Stimulated activated CD4-positive, alpha-beta T cell treated with anti-CD3 and anti-CD28 coated beads, Interleukin-1b, Interleukin-23, amount 100 ng/mL, for 1 hour (primary cell): Measurements from ENCODE around the gene MANSC4.

Experiments
- DNase-seq, 2 donors: peaks; one replicate each; pipeline ENCODE4 v3.0.0-alpha.2; 2020; ENCODE audit warnings: low read depth in 2 of 2

Gene MANSC4

DNA sequence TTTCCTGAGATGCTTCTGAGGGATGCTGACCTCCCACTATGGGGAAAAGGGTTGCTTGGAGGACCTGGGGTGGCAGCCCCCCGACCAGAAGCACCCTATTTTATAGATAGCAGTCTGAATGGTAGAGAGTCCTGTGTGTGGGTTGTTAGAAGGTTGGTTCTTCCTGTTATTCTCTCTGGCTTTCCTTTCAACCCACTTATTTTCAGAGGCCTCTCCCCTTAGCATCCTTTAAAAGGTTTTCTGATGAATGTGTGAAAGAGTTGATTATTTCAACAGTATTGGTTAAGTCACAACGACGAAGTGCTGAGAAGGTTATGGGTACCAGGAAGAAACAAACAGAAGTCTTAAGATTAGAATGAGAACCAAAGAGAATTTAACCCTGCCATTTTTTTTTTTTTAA is 20.8 kb upstream of the MANSC4 start:
- no peak for DNase-seq

DNA sequence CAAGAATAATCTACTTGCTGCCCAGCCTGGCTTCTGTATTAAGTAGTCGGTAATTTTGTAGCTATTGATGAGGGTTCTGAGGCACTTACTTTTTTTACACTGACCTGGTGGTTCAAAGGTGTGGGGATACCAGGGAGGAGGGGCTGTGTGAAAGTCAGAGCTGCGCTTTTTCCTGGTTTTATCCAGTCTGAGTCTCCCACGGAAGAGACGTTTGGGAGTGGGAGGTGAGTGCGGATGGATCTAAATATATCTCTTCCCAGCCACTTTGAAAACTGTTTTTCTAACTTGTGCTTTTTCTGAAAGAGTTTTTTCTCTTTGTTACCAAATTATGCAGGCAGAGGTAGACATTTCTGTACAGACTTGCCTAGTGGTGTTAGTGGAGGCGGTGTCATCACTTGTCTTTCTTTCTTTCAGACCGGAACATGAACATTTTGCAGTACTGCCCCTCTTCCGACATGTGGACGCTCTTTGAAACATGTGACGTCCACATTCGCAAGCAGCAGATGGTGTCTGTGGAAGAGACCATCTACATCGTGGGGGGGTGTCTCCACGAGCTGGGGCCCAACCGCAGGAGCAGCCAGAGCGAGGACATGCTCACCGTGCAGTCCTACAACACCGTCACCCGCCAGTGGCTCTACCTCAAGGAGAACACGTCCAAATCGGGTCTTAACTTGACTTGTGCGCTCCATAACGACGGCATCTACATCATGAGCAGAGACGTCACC is 17.4 kb upstream of the MANSC4 start:
- no peak for DNase-seq

DNA sequence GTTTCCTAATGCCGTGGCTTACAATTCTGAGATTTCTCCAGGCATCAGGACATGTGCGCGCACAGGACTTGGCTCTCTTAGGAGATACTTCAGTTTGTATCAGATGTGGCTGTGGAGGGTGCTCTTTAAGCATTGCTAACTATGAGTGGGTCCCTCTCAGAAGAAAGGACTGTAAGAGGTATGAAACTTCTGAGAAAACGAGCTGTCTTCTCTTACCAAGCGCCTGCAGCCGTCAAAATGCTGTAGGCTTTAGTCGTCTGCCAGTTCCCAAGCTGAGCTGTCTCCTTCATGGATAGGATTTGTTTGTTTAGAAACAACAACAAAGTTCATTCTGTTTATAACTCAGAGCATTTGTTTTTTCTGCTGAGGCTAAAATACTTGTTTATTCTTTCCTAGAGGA is 16.1 kb upstream of the MANSC4 start:
- DNase-seq, result no peak

DNA sequence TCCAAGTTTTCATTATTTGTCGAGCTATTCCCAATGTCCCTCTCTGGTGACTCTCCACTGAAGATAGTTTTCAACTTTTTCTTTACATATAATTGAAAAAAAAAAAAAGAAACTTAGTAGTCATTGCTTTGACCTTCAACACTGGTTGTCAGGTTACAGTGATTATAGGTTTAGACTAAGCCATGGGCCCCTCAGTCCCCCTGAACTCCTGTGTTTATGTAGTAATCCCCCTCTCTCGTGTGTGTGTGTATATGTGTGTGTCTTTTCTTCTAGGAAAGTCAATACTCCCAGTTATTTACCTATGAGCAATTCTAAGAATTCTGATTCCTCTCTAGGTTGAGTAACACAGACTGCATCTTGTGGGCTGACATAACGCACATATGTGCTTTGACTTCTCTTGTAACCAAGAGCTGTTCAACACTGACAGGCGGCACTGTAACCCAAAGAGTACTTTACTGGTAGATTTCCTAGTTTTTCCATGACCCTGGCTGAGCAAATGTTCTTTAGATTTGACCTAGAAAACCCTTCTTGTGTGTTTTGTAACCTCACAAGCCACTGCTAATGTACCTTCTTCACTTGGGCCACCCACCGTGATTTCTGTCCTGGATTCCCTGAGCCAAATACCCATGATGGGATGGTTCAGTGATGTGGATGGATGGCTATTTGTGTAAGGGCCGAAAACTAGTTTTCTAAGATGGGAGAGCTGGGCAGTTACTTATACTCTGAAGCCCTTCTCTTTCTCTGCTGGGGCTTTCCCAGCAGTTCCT is 15.0 kb upstream of the MANSC4 start:
- DNase-seq, result no peak

DNA sequence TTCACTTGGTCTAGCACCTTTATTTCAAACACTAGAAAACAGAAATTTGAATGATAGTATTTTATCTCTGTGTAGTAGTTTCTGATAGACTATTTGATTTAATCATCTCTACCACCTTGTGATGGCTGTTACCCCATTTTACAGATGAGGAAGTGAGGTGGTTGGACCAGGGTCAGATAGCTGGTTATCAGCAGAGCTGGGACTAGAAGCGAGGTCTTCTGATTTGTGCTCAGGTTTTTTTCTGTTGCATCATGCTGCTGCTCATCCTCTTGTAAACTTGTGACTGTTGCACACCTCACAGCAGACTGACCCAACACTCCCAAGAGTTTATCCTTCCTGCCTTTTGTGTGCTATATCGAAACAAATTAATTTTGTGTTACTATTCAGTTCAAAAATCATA is 10.1 kb upstream of the MANSC4 start:
- no peak for DNase-seq

DNA sequence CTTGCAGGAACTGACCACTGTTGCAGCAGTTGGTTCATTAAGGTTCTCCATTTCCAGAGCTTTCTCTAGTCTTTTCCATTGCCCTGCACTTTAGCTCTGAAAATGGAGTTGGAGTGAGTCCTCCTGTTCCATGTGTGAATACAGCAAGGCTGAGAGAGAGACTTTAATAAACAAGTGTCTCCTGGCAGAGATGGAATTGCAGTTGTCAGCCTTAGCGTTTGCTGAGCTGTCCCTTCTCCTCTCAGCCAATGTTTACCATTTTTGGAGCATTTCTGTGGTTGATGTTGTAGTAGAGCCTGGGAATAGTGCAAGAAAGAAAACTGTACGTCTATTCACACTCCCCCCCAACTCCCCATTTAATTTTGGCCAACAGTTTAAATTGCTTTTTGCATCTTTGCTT is 7.5 kb upstream of the MANSC4 start:
- no peak for DNase-seq

DNA sequence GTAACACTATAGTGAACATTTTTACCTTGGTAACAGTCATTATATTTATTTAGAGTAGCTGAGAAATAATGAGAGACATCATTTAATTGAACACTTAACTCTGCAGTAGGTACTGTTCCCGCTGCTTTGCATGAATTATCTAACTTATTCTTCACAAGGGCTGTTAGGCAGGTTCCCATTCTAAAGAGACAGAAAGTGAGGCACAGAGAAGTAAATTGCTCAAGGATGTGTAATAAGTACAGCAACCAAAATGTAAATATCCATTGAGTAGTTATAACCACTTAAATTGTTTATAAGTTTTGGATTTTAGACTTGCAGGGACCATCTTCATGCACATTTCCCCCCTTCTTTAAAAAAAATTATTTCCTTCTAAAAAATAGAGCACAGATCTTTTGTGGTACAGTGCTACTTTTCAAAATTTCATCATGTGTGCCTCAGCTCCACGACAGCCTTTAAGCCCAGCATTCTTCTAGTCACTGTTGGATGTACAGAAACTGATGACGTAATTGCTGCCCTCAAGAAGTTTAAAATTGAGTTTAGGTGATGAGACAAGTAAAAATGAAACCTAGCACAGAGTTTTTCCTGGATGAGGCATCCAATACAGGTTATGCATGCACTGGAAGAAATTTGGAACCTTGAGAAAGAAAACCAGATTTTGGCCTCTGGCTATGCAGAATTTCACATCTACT is 6.0 kb upstream of the MANSC4 start:
- DNase-seq, result no peak

DNA sequence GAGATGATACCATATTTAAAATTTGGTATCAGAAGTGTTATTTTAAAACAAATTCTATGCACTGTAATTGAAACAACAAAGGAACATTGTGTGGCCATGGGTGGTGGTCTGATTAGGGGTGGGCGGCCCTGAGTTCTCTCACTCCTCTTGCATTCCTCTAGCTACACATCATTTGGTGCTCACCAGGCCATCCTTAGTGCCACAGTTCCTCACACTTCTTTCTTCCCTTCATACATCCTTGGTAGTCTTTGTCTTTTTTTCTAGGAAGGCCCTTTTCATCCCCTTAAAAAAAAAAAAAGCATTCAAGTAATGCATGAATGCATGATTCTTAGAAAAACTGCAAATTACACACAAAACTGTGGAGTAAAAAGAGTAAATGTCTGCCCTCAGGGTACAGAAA is 2.4 kb upstream of the MANSC4 start:
- no peak for DNase-seq

DNA sequence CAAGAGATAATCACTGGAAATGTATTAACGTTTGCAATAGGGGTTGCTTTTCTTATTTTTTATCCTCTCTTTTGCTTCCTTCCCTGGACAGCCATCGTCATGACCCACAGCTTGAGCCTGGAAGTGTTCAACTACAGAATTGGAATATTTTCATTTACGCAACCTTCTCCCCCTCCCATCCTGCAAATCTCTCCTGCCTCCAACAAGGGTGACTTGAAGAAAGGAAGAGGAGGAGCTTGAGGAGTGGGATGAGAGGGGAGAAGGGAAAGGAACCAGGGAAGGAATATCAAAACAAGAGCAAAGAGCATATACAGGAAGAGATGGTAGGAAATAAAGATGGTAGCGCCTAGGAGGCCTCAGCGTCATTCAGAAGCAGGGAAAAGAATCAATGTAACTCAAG is 1.6 kb upstream of the MANSC4 start:
- DNase-seq, result no peak

DNA sequence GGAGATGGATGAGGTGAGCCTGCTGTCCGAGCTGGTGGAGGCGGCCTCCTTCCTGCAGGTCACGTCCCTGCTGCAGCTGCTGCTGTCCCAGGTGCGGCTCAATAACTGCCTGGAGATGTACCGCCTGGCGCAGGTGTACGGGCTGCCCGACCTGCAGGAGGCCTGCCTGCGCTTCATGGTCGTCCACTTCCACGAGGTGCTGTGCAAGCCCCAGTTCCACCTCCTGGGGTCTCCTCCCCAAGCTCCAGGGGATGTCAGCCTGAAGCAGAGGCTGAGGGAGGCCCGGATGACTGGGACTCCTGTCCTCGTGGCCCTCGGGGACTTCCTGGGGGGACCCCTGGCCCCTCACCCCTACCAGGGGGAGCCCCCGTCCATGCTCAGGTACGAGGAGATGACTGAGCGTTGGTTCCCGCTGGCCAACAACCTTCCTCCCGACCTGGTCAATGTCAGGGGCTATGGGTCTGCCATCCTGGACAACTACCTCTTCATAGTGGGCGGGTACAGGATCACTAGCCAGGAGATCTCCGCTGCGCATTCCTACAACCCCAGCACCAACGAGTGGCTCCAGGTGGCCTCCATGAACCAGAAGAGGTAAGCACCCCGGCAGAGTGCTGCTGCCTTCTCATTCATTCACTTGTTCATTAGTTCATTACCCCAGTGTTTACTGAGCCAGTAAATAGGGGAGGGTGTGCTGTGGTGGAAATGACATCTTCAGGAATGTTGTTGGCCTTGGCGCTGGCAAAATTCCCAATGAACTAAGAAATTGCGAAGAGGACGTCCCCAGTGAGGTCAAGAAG is 774 bp upstream of the MANSC4 start:
- DNase-seq, result peak in 1 of 2 donors; percentile 2

DNA sequence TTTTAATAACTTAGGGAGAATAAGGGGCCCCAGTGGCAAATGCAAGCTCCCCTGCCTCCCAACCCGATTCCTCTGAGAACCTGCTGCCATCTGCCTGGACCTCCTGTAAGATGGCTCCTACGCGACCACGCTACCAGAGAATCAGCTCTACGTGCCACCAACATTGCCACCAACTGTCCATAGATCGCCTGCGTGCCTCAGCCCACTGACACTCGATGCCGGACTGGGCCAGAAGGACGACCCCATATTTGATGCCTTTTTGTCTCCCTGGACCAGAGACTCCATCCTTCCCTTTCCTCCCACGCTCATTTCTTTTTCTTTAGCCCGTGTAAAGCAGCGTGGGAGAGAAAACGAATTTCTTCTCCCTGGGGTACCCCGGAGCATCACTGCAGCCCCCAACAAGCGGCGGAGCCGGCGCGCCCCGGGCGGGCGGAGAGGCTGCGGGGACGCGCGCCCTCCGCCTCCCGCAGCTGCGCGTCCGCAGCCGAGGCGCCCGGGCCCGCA is 568 bp downstream of the MANSC4 start:
- peak in 1 of 2 donors; percentile 1 for DNase-seq

DNA sequence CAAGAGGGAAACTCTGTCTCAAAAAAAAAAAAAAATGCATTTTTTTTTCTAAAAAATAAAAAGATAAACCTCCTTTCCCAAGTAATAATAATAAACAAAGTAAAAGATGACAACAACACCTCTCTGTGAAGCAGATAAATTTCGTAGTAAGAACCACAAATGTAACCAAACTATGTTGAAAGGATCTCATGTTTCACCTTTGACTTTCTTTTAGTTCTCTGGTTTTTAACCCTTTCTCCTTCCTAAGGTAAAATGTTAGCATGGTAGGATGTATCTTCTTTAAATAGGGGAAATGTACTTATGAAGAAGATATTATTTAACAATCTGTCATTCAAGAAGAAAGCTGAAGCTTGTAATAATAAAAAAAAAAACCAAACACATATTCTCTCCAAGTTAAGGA is 1.8 kb downstream of the MANSC4 start:
- no peak for DNase-seq

DNA sequence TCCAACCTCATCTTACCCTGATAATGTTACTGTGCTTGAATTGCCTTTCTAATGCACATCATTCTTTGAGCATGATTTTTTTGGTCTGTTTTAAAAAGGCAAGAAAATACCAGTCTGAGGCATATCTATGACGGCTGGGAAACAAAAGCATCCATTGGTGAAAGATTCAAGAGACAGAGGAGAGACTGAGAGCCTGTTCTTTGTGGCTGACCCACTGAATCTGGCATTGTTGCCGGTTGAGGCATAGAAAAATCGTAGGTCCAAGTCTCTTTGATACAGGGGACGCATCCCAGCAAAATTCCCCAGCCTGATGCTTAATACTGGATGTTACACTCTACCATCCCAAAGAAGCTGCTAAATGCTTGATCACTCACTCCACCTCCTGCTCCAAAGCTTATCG is 2.9 kb downstream of the MANSC4 start:
- DNase-seq, result no peak

DNA sequence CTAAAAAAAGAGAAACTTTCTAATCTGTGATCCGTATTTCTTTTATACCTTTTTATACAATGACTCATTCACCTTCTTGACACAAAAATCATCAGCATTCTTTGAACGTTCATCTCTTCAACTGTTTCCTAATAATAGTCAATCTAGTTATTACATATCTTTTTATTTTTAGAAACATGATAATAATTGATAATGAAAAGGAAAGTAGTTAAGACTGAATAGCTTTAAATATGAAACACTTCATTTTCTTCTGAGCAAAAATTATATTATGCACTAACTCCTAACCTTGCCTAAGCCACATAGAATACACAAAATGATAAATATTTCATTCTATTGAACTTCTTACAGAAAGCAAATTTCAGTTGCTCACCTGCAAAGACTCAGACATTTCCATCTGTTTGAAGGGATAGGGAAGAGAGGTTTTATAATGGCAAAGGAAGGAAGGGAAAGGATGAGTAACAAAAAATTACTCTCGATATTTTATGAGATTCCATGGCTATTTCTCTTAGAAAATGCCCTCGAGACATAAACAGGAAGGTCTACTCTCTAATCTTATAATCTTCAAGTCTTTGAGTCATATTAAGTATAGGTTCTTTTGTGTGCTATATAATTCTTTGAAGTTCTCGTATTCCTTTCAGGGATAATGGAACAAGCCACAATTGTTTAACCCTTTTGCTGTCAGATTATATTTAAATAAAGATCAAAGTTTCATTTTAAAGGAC is 7.5 kb downstream of the MANSC4 start:
- no peak for DNase-seq

DNA sequence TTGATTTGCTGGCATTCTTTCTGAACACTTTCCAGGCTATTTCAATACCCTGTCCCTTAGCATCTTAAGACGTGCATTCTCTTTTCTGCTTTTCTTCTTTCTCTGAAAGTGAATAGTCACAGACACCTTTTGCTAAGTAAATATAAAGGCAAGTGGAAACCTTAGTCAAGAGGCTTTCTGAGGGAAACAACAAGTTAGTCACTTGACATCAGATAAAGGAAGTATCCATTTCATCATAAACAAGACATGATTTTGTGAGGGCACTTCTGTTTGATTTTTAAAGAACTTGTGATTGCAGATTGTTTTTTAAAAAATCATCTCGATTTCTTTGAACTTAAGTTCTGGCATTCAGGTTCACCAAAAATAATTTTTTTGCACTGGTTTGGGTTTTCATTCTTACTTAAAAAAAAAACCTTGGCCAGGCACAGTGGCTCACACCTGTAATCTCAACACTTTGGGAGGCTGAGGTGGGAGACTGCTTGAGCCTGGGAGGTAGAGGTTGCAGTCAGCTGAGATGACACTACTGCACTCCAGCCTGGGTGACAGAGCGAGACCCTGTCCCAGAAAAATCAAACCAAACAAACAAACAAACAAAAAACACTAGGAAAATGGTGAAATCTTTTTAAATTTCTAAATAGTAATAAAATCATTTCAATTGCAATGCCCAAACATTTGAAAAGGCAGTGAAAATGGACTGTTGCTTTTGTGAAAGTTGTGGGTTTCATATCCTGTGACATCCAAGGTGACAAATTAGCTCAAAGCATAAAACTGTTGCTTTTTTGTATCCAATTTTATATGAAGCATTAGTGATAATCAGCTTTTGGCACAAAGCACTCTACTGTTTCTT is 8.3 kb downstream of the MANSC4 start:
- DNase-seq, result no peak

DNA sequence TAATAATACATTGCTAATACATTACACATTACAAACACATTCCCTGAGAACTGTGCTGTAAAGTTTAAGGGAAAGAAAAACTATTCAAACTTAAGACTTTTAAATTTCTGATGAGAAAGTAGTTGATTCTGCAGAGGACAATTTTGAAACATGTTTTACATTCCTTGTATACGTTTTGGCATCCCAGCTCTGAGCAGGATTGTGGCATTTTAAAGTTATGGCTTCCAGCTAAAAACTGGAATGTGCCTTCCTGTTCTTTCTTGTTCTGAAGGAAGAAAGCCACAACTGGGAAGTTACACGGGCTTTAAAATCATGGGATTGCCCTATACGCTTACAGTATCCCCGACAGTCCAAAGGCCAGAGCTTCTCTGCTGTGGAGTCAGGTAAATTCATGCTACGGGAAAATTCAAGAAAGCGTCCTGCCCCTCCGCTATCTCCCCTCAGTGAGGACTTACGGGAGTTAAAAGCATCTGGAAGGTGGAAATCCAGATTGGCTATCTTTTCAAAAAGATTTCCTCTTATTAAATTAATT is 10.8 kb downstream of the MANSC4 start:
- no peak for DNase-seq

DNA sequence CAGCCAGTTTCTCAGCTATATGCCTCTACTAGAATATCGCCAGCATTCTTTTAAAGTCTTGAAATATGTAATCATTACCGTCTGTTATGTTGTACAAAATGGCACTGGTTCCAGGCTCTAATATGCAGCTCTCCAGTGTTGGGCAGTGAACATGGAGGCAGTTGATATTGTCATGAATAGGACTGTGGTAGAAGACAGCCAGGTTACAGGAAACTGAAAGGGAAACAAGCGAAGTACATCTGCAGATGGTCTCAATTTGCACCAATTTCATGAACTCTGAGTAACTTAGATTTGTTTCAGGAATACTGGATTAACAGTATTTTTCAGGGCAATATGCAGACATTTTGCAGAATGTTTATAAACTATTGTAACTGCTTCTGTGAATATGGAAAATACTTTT is 13.4 kb downstream of the MANSC4 start:
- no peak for DNase-seq

DNA sequence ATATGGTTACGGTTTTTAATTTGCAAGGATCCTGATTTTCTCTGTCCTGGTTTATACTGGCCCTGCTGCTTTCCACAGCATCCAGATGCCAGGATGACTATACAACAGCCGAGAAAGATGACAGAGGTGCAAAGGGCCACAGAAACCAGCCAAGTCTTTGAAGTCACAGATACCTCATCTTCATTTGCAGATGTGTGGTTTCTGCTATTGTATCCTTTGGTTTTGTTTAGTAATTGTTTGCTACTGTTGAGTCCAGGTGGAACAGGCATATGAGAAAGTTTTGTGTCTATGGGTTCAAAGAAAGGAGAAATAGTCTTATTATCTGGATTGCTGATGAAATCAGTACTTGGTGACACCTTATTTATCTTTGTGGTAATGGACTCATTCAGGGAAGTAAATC is 17.3 kb downstream of the MANSC4 start:
- no peak for DNase-seq

DNA sequence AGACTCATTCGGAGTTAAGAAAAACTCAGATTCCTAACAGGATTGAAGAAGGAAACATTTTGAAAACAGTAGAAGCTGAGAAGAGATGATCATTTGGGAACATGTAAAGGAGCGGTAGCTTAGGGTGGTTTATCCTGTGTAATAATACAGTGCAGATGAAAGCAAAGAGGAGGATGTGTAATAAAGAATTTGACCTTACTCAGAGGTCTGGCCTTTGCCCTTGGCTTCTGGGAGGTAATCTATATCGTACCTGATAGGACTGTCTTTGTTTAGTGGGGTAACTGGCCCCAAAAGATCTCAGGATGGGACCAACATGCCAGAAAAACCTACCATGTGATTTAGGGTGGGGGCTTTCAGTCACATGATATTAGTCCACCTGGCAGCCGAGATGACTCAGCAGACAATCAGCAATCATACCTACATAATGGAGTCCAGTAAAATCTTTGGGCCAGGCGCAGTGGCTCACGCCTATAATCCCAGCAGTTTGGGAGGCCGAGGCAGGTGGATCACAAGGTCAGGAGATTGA is 23.3 kb downstream of the MANSC4 start:
- DNase-seq, result no peak

DNA sequence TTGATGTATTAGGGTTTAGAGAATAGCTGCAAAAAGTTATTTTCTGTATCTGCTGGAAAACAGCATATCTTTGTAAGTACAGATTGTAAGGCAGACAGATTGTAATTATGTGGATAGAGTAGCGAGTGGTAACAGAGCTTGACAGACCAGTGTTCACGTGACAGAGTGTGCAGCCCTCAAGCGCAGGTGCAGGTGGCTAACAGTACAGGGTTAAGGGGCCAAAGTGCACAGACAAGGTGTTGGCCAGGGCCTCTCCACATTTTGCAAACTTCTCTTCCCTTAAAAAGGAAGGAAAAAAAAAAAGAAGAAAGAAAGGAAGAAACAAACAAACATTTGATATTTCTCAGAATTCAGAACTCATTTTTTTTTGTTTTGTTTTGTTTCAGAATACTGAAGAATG is 25.2 kb downstream of the MANSC4 start:
- no peak for DNase-seq
